ENCODE measurements around the gene CISTR. TPM values are rescaled to one million over a fixed set of nuclear protein-coding genes. Genes with fewer than 3 reads are reported as not detected.

Gene CISTR
- total RNA-seq, 4 donors from 2014 or later: not detected

DNA sequence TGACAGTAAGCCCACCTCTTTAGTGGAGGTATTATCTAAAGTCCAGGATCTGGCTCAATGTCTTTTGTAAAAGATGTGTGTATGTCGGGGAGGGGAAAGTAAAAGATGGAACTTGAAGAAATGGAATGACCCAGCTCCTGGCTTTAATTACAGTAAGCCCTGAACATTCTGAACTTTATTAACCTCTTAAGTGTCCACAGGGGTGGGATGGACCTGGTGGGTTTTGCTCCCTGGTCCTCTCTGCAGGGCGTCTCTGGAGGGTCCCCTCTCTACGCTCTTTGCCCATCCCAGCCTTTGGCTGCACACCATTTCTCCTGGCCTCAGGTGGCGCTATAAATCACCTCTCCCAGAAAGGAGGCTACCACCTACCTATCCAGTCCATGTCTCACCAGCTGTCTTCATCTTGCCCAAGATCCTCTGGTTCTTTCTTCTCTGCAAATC is 3.7 kb upstream of the CISTR start:
- no peak for TF ChIP-seq CTCF (IDR thresholded peaks at IDR 0.05; ENCODE audit: low read depth)

DNA sequence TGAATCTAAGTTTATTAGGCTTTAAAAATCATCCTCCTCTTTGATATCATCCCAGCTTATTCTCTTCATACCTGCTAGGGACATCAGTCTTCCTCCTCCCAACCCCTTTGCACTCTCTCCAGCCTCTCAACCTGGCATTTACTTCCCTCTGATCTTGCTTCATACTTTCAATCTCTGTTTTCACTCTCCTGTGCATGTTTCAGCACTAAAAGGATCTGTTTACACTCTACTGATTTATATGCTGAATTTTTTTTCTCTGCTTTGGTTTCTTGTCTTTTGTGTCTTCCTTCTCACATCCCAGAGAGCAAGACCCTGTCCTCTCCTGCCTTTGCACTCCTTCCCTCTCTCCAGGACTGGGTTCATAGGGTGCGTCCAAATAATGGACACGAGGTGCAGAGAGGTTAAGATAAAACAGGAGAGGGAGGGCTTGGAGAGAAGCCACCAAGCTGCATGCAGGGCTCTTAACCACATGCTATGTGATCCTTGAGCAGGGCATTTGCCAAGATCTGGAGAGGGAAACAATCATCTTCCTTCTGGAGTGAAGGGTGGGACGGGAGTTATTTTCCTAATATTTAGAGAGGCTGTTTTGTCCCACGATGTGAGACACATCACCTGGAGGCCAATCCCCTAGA is 3.0 kb upstream of the CISTR start:
- no peak for TF ChIP-seq CTCF (IDR thresholded peaks at IDR 0.05; ENCODE audit: low read depth)

GRCh38 chr12:53754188-53754585 is 2.4 kb upstream of the CISTR start:
- no peak for TF ChIP-seq CTCF (IDR thresholded peaks at IDR 0.05; ENCODE audit: low read depth)

DNA sequence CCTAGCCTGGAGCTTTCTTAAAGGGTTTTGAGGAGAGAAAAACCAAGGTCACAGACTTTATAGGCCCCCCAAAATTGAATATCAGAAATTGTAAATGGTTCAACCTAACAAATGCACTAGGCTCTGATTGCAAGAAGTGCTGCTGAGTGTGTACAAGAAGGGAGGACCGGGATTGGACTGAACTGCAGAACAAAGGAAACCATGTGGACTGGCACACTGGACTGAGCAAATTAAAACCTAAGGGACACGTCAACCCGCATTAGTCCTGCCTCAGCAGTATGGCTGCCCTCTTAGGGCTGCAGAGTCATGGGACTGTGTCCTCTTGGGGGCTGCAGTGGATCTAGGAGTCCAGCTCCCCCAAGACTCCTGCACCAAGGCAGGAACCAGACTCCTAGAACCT is 842 bp upstream of the CISTR start:
- no peak for TF ChIP-seq CTCF (IDR thresholded peaks at IDR 0.05; ENCODE audit: low read depth)

DNA sequence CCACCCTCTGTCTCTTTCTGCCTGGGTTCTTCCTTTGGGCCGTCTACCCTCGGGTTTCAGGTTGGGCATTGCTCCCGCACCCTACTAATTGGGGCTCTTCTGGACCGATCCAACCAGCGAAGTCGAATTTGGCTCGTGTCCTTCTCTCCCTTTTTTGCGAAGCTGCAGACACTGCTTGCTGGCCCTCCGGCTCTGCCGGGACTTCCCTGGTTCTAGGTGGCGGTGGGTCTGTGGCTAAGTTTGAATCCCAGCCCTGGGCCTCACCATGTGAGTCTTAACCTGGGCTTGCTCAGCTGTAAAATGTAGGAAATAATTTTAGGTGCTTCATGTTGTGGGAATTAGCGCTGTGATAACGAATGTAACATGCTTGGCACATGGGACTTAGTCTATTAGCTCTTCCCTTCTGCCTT is 418 bp upstream of the CISTR start:
- no peak for TF ChIP-seq CTCF (IDR thresholded peaks at IDR 0.05; ENCODE audit: low read depth)

GRCh38 chr12:53750812-53751335 is 905 bp downstream of the CISTR start:
- no peak for TF ChIP-seq CTCF (IDR thresholded peaks at IDR 0.05; ENCODE audit: low read depth)

- TF ChIP-seq CTCF (IDR thresholded peaks at IDR 0.05; ENCODE audit: low read depth): no peak
Observed at GRCh38 chr12:53749986-53750811, 1.6 kb downstream of the CISTR start.

Data from subcutaneous adipose tissue (tissue), 4 donors.